Measurements from ENCODE around the gene REG1A.

REG1A gene, protein sequence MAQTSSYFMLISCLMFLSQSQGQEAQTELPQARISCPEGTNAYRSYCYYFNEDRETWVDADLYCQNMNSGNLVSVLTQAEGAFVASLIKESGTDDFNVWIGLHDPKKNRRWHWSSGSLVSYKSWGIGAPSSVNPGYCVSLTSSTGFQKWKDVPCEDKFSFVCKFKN

DNA sequence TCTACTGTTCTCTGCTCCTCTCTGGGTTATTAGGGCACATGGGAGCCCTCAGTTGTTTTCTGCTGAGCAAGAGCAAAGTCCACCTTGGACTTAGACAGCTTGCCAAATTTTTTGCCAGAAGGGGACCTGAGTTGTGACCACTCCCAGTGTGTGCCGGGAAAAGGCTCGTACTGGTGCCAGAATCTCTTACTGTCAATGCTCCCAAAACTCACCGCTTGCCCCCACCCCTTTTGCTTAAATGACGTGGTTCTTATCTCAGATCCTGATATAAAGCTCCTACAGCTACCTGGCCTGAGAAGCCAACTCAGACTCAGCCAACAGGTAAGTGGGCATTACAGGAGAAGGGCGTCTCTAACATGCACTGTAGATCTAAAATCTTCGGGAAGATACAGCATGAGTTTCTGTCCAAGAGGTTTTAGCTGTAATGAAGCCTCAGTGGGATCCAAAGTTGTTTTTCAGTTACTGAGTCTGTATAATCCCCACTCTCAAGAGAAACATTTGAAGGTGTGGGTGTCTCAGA, at the start of gene REG1A:
Gene REG1A, plus strand, starts transcription at position 295 of the 520 bp plus-strand sequence. CDS start 374 bp downstream, outside the sequence.
- DNase-seq (ENCODE audit: low spot score) = no peak

DNA sequence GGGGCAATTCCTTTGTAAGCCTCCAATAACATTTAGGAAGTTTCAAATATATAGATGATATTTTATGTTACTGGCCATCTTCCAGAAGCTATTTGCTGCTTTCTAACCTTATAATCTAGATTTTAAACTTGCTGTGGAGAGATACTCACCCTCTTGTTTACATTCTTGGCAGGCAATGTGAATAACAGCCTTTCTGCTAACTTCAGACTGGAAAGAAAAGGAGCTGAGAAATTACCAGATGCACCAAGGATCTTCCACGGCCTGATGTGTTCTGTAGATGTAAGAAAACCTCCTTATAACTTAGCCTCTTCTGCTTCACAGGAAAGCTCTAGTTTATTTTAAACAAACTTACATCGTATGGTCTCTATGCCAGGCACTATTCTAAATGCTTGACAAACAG, 49.2 kb upstream of the REG1A start:
- no peak for DNase-seq (ENCODE audit: low spot score)

DNA sequence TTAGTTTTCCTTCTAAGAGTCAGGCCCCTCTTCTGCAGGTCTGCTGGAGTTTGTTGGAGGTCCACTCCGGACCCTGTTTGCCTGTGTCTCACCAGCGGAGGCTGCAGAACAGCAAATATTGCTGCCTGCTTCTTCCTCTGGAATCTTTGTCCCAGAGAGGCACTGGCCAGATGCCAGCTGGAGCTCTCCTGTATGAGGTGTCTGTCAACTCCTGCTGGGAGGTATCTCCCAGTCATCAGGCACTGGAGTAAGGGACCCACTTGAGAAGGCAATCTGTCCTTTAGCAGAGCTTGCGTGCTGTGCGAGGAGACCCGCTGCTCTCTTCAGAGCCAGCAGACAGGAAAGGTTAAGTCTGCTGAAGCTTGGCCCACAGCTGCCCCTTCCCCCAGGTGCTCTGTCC, 37.3 kb upstream of the REG1A start:
- DNase-seq (ENCODE audit: low spot score) = no peak

DNA sequence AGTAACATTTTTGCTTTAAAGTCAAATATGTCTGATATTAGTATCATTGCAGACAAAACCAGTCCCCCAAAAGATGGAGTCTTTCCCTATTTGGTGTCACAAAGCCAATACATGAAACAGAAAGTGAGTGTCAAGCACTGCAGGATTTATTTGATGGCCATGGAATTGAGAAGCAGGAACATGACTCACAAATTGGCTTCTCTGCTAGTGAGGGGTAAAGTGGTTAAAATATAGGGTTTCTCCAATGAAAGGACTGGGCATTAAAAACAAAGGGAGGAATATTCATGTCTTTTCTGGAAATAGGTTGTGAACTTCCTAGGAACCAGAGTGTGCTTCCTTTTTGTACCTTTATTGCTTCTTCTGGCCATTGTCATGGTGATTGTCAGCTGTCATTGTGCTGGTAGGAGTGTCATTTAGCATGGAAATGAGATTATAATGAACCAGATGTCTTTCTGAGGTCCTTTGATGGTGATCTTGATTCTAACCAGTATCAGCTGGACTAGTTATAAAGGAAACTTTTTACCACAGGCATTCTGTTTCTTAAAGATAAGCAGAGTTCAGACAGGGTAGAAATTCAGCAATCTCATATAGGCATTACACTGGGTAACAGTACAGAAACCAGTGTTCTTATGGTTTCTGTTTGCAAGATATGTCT, 36.6 kb upstream of the REG1A start:
- DNase-seq (ENCODE audit: low spot score) = no peak

DNA sequence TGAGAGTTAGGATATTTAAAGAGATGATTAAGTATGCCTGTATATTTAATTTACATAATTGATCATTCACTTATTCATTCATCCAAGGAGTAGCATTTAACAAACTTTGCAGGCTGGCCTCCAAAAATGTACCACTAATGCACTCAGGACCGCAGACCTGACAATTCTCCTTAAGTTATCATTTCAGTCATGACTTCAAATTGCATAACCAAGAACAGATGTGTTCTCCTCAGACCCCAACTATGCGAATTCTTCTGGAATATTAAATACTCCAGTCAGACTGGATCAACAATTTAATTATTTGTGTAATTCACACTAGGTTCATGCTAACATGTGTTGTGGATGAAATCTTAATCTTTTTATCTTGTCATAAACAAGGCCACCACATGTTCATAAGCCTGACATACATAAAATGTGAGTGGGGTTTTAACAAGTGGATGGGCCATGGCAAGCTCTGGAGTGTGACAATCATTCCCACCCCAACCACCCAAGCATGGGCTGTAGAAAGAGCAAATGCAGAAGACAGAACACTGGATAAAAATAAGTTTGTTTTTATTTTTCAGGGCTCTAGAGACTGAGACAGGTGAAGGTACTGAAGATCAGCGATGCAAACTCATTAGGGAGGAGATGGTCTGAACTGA, 35.7 kb upstream of the REG1A start:
- no peak for DNase-seq (ENCODE audit: low spot score)

DNA sequence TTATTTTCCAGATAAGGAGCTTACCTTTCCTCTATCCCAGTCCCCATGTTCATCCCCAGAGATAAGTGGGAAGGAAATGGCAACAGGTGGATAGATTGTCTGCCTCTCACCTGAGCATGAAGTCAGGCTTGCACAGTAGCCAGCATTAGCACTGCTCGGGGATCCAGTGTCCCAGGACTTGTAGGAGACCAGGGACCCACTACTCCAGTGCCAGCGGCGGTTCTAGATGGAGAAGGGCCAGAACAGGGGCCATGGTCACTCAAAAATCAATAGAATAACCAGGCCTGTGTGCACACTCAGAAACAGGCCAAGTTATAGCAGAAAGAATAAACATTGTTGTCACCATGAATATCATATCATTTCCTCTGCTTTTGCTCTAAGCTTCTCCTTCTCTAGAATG, 34.9 kb upstream of the REG1A start:
- DNase-seq (ENCODE audit: low spot score) = no peak

DNA sequence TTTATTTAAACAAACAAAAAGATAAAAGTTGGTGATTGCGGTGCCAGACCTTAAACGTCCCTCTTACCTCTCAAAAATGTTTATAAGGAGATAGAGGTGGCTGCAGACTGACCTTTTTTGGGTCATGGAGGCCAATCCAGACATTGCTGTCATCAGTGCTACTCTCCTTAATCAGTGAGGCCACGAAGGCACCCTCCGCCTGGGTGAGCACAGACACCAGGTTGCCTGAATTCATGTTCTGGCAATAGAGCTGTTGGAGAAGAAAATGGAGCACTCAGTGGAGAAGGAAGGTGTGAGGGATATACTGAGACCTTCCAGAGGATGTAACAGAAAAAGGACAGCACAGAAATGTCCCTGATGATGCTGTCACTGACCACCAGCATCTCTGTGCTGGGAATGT, 34.0 kb upstream of the REG1A start:
- no peak for DNase-seq (ENCODE audit: low spot score)

DNA sequence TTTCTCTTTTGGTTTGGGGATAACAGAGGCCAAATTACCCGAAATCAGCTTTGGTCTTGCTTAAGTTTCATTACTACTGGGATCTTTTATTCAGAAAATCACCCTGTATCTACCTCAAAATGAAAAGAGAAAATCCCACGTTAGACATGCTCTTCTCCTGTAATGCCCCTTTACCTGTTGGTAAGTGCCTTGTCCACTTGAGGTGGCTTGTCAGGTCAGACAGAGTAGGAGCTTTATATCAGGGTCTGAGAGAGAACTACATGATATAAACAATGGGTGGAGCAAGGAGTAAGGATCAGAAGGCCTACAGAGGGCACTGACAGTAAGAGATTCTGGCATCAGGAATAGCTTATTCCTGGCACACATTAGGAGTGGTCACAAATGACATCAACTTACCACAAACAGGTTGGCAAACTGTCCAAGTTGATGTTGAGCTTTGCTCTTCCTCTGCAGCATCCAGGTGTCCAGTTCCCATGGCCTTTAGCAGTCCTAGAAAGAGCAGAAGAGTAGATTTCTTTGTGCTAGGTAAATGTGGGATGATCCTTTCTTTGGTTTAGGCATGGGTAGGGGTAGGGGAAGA, 32.4 kb upstream of the REG1A start, which contains the start of gene REG1B:
Gene REG1B, minus strand, starts transcription at position 209 of the 580 bp plus-strand sequence. CDS start 381 bp downstream, outside the sequence.
- no peak for DNase-seq (ENCODE audit: low spot score)

DNA sequence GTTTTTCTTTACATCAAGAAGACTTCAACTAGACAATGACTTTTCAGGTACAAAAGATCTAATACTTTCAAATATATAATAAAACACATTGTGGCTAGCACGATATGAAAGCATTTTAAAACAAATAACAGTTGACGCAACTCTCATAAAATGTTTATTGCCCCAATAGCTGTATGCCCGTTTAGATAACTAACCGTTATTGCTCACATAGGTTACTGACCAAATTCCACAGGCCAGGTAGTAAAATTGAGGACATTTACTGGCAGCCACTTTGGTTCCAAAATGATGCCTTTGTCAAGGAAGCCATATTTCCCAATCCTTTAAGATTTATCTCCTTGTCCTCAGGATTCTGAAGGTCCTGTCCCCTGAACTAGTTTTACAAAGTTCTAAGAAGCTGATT, 29.6 kb upstream of the REG1A start:
- no peak for DNase-seq (ENCODE audit: low spot score)

DNA sequence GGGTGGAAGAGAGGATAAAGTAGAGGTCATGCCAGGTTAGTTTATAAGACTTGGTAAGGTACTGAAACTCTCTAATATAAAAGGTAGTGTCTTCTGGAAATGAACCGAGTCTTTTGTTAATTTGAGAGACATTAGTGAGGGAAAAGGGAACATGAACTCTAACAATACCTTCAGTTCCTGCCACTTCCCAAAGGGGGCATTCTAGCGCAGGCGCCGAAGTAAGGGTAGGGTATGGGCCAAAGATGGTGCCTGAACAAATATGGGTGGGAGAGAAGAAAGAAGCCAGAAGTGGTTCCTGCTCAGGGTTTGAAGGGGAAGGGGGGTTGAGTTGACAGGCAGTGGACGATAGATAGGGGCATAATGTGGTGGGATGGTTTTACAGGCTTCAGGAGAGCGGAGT, 22.4 kb upstream of the REG1A start:
- DNase-seq (ENCODE audit: low spot score) = no peak

DNA sequence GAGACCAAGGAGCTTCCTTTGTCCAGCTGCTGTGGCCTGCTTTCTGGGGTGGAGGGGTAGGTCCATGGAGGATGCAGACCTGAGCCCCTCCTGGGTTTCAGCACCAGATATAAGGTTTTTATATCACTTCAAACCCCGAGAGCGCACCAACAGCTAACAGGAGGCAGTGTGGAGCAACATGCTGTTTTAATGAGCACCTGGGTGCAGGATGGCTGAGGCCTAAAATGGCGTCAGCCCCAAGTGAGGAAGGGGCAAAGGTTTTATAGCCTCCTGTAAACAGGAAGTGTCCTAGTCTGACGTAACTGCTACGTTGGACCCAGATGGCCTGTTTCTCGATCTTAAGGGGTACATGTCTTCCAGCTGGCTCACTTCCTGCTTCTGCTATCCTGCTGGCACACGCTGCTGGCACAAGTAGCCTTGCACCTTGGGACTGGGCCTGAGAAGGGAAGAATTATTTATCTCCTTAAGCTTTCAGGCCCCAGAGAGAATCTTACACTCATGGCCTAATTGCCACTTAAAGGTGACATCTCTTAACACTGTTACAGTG, 21.1 kb upstream of the REG1A start:
- no peak for DNase-seq (ENCODE audit: low spot score)

DNA sequence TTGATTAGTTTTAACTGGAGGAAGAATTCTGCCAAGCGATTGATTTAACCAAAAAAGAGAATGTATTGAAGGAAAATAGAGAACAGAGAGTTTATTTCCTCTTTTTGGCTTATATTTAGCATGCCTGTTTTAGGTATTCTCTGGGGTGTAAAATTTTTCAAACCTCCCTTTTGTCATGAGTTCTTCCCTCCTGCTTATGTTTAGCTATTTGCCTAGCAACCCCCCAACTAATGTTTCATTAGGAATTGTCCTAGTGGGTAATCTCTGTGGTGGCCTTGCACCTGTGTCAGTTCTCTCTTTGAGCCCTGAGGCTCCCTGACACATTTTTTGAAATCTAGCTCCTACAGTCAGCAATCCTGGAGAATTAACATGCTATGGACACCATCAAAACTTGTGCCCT, 20.0 kb upstream of the REG1A start:
- DNase-seq (ENCODE audit: low spot score) = no peak

DNA sequence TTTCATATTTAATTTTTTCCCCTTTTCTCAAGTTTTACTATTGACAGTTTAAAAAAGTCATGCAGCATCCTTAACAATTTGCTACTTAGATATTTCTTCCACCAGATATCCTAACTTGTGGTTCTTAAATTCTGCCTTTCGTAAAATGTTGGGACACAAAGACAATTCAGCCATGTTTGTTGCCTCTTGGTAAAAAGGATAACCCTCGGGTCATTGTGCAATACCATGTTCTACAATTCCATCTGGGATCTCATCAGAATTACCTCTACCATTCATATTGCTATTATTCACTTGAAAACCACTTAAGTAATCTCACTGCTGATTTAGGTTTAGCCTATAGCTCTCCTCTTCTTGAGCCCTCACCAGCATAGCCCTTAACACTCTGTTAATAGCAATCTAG, 19.3 kb upstream of the REG1A start:
- no peak for DNase-seq (ENCODE audit: low spot score)

DNA sequence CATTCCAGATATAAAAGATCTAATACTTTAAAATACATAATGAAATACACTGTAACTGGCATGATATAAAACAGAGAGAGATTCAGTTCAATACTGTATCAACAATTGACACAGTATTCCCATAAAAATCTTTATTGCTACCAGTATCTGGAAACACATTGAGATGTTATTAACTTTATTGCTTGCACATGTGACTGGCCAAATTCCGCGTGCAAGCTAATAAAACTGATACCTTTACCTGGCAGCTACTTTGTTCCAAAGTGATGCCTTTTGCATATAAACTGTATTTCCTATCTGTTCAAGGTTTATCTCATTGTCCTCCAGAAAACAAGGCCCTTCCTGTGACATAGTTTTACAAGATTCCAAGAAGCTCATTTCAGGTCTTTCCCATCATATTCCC, 17.1 kb upstream of the REG1A start:
- no peak for DNase-seq (ENCODE audit: low spot score)

DNA sequence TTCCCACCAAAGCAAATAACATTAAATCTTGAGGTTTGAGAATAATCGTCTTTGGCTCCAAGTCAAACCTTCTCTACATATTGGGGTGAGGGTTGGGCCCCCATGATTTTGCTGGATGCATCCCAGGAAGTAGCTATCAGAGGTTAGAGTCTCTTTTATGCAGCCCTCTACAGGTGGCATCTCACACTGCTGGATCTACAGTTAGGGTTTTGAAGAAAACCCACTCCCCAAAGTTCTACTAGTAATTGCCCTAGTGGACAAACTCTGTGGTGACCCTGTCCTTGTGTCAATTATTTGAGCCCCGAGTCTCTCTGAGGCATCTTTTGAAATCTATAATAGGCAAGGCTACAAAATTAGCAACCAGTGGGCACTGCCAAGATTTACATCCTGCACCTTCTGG, 15.0 kb upstream of the REG1A start:
- no peak for DNase-seq (ENCODE audit: low spot score)

DNA sequence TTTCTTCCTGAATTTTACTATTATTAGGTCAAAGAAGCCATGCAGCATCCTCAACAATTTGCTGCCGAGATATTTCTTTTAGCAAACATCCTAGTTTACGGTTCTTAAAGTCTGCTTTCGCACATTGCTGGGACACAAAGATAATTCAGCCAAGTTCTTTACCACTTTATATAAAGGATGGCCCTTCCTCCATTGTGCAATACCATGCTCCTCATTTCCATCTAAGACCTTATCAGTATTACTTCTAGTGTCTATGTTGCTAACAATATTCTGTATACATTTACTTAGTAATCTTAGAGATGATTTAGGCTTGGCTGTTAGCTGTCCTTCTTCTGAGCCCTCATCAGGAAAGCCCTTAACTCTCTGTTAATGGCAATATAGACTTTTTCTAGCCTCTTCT, 8.0 kb upstream of the REG1A start:
- DNase-seq (ENCODE audit: low spot score) = no peak

DNA sequence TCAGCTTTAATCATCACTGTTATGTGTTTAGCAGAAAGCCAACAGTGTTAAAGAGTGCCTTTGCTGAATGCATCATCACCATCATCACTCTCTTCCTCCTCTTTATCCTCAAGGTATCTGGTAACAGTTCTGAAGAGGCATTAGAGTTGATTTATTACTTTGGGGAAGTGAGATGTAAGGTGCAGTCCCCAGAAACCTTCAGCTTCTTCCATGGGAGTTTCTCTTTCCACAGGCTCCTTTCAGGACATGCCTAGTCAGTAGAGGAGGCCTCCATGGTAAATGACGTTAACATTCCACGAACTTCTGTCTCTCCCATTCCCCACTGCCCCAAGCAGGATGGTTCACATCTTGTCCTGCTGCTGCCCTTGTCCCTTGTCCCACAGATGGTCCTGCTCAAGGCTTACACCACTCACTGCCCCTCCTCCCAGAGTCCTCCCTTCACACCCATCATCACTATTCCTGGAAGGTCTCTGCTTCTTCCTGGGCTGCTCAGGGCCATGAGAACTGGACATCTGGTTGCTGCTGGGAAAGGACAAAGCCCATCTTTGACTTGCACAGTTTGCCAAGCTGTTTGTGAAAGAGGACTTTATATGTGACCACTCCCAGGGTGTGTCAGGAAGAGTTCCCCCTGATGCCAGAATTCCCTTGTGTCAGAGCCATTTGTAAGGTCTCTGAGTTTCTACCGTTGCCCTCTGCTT, 5.3 kb upstream of the REG1A start:
- DNase-seq (ENCODE audit: low spot score) = no peak

DNA sequence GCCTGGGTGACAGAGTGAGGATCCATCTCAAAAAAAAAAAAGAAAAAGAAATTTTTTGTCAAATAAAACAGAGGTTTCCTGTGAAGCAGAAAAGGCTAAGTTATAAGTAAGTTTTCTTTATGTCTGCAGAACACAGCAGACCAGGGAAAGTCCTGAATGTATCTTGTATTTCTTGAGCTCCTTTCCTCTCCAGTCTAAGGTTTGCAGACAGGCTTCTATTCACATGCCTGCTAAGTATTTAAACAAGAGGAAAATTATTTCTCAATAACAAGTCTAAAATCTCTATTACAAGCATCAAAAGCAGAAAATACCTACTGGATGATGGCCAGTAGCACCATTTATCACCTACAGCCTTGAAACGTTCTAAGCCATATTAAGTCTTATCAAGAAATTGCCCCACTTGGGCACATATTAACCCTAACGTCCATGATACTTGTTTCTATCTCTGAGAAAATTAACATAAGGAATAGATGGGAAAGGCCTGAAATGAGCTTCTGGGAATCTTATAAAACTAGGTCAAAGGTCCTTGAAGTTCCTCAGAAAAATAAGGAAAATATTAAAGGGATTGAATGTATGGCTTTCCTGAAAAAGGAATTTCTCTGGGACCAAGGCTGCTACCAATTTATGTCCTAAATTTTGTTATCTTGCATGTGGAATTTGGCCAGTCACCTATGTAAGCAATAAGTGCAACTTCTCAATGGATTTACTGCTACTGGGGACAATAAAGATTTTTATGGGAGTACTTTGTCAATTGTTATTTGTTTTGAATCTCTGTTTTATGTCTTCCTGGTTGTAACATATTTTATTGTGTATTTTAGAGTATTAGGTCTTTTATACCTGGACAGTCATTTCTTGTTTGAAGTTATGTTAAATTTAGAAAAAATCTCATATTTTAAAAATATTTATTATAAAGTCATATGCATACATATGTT, 3.0 kb upstream of the REG1A start:
- DNase-seq (ENCODE audit: low spot score) = no peak

DNA sequence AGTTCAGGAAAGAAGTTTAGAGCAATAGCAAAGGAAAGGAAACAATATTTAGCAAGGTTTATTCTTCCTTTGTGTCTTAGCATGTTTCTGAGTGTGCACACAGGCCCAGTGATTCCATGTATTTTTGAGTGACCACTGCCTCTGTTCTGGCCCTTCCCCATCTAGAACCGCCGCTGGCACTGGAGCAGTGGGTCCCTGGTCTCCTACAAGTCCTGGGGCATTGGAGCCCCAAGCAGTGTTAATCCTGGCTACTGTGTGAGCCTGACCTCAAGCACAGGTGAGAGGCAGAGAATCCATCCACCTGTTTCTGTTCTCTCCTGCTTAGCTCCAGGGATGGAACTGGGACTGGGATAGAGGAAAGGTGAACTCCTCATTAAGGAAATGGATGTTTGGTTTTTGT, 2.4 kb downstream of the REG1A start:
- DNase-seq (ENCODE audit: low spot score) = no peak

DNA sequence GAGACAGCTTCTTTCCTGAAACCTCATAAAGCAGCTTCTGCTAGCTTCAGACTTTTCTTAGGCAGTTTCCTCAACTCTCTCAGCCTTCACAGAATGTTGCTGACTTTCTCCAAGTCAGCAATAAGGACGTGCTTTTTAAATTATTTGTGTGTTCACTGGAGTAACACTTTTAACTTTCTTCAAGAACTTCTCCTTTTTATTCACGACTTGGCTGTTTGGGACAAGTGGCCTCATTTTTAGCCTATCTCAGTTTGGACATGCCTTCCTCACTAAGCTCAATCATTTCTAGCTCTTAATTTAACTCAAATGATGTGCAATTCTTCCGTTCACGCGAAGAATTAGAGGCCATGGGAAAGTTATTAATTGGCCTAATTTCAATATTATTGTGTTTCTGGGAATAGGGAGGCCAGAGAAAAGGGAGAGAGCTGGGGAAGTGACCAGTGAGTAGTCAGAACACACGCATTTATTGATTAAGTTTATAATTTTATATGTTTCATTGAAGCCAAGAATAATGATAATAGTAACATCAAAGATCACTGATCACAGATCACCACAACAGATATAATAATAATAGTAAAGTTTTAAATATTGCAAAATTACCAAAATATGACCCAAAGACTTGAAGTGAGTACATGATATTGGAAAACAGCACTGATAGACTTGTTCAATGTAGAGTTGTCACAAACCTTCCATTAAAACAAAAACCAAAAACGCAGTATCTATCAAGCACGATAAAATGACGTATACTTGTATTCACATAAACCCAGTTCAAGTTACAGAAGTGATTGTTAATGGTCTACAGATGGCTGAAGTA, 4.8 kb downstream of the REG1A start:
- DNase-seq (ENCODE audit: low spot score) = no peak
